Activated CD4-positive, alpha-beta T cell treated with anti-CD3 and anti-CD28 coated beads for 36 hours (primary cell): ENCODE data around the gene PLD1. TPM values are rescaled to one million over a fixed set of nuclear protein-coding genes. Genes with fewer than 3 reads are reported as not detected.

Experiments
- ATAC-seq: fragments of 200-7000 bp; cut with Tn5 transposase; one replicate; pipeline ENCODE4 v1.10.0; 2021; ENCODE audit warnings: mild to moderate bottlenecking, moderate library complexity
- CTCF ChIA-PET: fragments of 350-600 bp; sonication (Branson Sonifier 250); formaldehyde crosslinking; loops from one replicate; lab custom pipeline; 2021; ENCODE audit warnings: antibody characterized with exemption; lab: Charles Lee
- POLR2A ChIA-PET: fragments of 350-600 bp; sonication (Branson Sonifier 250); formaldehyde crosslinking; loops from one replicate; lab custom pipeline; 2021; ENCODE audit warnings: antibody characterized with exemption, inconsistent platforms; lab: Charles Lee
- DNase-seq: peaks from one replicate; pipeline ENCODE4 v3.0.0-alpha.2; 2020
- H3K27ac Mint-ChIP-seq: one replicate; pipeline ENCODE4 v1.8.0; 2021; ENCODE audit warnings: mixed read lengths
- H3K27me3 Mint-ChIP-seq: one replicate; pipeline ENCODE4 v1.8.0; 2021; ENCODE audit warnings: mixed read lengths
- H3K36me3 Mint-ChIP-seq: one replicate; pipeline ENCODE4 v1.8.0; 2021; ENCODE audit warnings: low read depth, mixed read lengths
- H3K4me1 Mint-ChIP-seq: one replicate; pipeline ENCODE4 v1.8.0; 2021; ENCODE audit warnings: mixed read lengths
- H3K4me3 Mint-ChIP-seq: one replicate; pipeline ENCODE4 v1.8.0; 2021; ENCODE audit warnings: mild to moderate bottlenecking, moderate library complexity, mixed read lengths
- H3K9me3 Mint-ChIP-seq: one replicate; pipeline ENCODE4 v1.8.0; 2021; ENCODE audit warnings: low read depth, mixed read lengths
- intact Hi-C, 2 experiments: fragments of 100-400 bp; cut with DNase I in 1 of 2; cut with micrococcal nuclease in 1 of 2; formaldehyde crosslinking; loops; one replicate each; pipeline versions ENCODE4 v1.14.2 to v1.15.1; 2022 to 2024; cut with DNase I, micrococcal nuclease
- total RNA-seq, 2 experiments: library from RNA; stranded (reverse); gene quantifications; one replicate each; pipeline ENCODE4 v1.2.3, GENCODE V29; 2021

Gene PLD1
- total RNA-seq, 2 experiments from 2014 or later: 1.1 to 1.2 TPM

- POLR2A ChIA-PET: no interaction called here
- Mint-ChIP-seq H3K27me3 (peaks cover 7% of the 10 kb centered on the region), H3K36me3 (no peaks in the 10 kb centered on the region), H3K27ac (no peak overlapping the region), H3K4me3 (no peak overlapping the region), H3K4me1 (no peaks in the 10 kb centered on the region), H3K9me3 (no peaks in the 10 kb centered on the region)
- DNase-seq (no peak), ATAC-seq (no peak)
- CTCF ChIA-PET: no interaction called here
- intact Hi-C loops: loop anchor here in 1 of 2 experiments (10.0 kb wide), 1 partner anchor 614 kb away; no protein-coding TSS in a partner anchor
These were observed 31.8 kb downstream of the PLD1 start for GRCh38 chr3:171778493-171778892.

- H3K27ac Mint-ChIP-seq: no peak overlapping the region
- H3K36me3 Mint-ChIP-seq: no peaks in the 10 kb centered on the region
- ChIA-PET POLR2A (no interaction called here), CTCF (no interaction called here)
- H3K9me3 Mint-ChIP-seq: no peaks in the 10 kb centered on the region
- no peak overlapping the region for H3K4me3 Mint-ChIP-seq
- ATAC-seq (no peak), DNase-seq (no peak)
- H3K27me3 Mint-ChIP-seq: peaks cover 7% of the 10 kb centered on the region
- intact Hi-C loops: loop anchor here in 1 of 2 experiments (10.0 kb wide), 1 partner anchor 613 kb away; no protein-coding TSS in a partner anchor
- H3K4me1 Mint-ChIP-seq: no peaks in the 10 kb centered on the region
These were observed 32.7 kb downstream of the PLD1 start for GRCh38 chr3:171777596-171777995.

GRCh38 chr3:171776839-171777583 is 33.3 kb downstream of the PLD1 start:
- DNase-seq: no peak
- no peak overlapping the region for H3K27ac Mint-ChIP-seq
- no peak for ATAC-seq
- no peaks in the 10 kb centered on the region for H3K36me3 Mint-ChIP-seq
- no peaks in the 10 kb centered on the region for H3K9me3 Mint-ChIP-seq
- ChIA-PET POLR2A (no interaction called here), CTCF (interaction anchor here (1.3 kb wide), 1 partner anchor 81 kb away, joined by 3 read pairs; no protein-coding TSS in a partner anchor)
- H3K27me3 Mint-ChIP-seq: peaks cover 7% of the 10 kb centered on the region
- intact Hi-C loops: loop anchor here in 1 of 2 experiments (10.0 kb wide), 1 partner anchor 612 kb away; no protein-coding TSS in a partner anchor
- no peak overlapping the region for H3K4me3 Mint-ChIP-seq
- H3K4me1 Mint-ChIP-seq: no peaks in the 10 kb centered on the region

GRCh38 chr3:171776411-171776810 is 33.9 kb downstream of the PLD1 start:
- CTCF ChIA-PET: interaction anchor here (1.3 kb wide), 1 partner anchor 80 kb away, joined by 3 read pairs; no protein-coding TSS in a partner anchor
- POLR2A ChIA-PET: no interaction called here
- no peaks in the 10 kb centered on the region for H3K36me3 Mint-ChIP-seq
- H3K27me3 Mint-ChIP-seq: peaks cover 8% of the 10 kb centered on the region
- ATAC-seq (no peak), DNase-seq (no peak)
- intact Hi-C loops: loop anchor here in 1 of 2 experiments (10.0 kb wide), 1 partner anchor 612 kb away; no protein-coding TSS in a partner anchor
- H3K9me3 Mint-ChIP-seq: no peaks in the 10 kb centered on the region
- H3K4me3 Mint-ChIP-seq: no peak overlapping the region
- no peak overlapping the region for H3K27ac Mint-ChIP-seq
- no peaks in the 10 kb centered on the region for H3K4me1 Mint-ChIP-seq

GRCh38 chr3:171775943-171776342 is 34.3 kb downstream of the PLD1 start:
- H3K36me3 Mint-ChIP-seq: no peaks in the 10 kb centered on the region
- intact Hi-C loops: loop anchor here in 1 of 2 experiments (10.0 kb wide), 1 partner anchor 611 kb away; no protein-coding TSS in a partner anchor
- H3K4me3 Mint-ChIP-seq: no peak overlapping the region
- POLR2A ChIA-PET: no interaction called here
- ATAC-seq (no peak), DNase-seq (no peak)
- H3K27me3 Mint-ChIP-seq: peaks cover 9% of the 10 kb centered on the region
- H3K9me3 Mint-ChIP-seq: no peaks in the 10 kb centered on the region
- H3K27ac Mint-ChIP-seq: no peak overlapping the region
- no peaks in the 10 kb centered on the region for H3K4me1 Mint-ChIP-seq
- CTCF ChIA-PET: interaction anchor here (0.5 to 1.6 kb wide), 5 partner anchors 11 to 107 kb away, joined by 3 to 5 read pairs (median 3); no protein-coding TSS in a partner anchor

- Mint-ChIP-seq H3K9me3 (no peaks in the 10 kb centered on the region), H3K27ac (no peak overlapping the region), H3K4me3 (no peak overlapping the region), H3K4me1 (no peaks in the 10 kb centered on the region), H3K27me3 (peaks cover 3% of the 10 kb centered on the region), H3K36me3 (no peaks in the 10 kb centered on the region)
- intact Hi-C loops: loop anchor here (5.0 to 10.0 kb wide), 3 partner anchors 568 to 812 kb away; no protein-coding TSS in a partner anchor
- ChIA-PET POLR2A (no interaction called here), CTCF (interaction anchor here (1.6 kb wide), 1 partner anchor 12 kb away, joined by 5 read pairs; no protein-coding TSS in a partner anchor)
- DNase-seq (no peak), ATAC-seq (no peak)
These were observed 35.8 kb downstream of the PLD1 start for GRCh38 chr3:171774521-171774920.

- intact Hi-C loops: loop anchor here (1.0 to 10.0 kb wide), 8 partner anchors 68 to 811 kb away; no protein-coding TSS in a partner anchor
- DNase-seq: peak; percentile 71
These were observed 37.7 kb downstream of the PLD1 start for GRCh38 chr3:171772427-171773056.

GRCh38 chr3:171770689-171771620 is 39.3 kb downstream of the PLD1 start:
- H3K4me1 Mint-ChIP-seq: no peaks in the 10 kb centered on the region
- DNase-seq (no peak), ATAC-seq (no peak)
- ChIA-PET CTCF (interaction anchor here (0.7 to 3.2 kb wide), 17 partner anchors 8 to 1445 kb away, joined by 3 to 55 read pairs (median 8); no protein-coding TSS in a partner anchor), POLR2A (no interaction called here)
- H3K9me3 Mint-ChIP-seq: no peaks in the 10 kb centered on the region
- H3K27me3 Mint-ChIP-seq: peaks cover 5% of the 10 kb centered on the region
- intact Hi-C loops: loop anchor here (5.0 to 10.0 kb wide), 3 partner anchors 571 to 809 kb away; no protein-coding TSS in a partner anchor
- H3K4me3 Mint-ChIP-seq: no peak overlapping the region
- H3K27ac Mint-ChIP-seq: no peak overlapping the region
- no peaks in the 10 kb centered on the region for H3K36me3 Mint-ChIP-seq

More at GRCh38 chr3:171772427-171773056, 37.7 kb downstream of the PLD1 start:
- Mint-ChIP-seq H3K4me1 (no peaks in the 10 kb centered on the region), H3K9me3 (no peaks in the 10 kb centered on the region), H3K36me3 (no peaks in the 10 kb centered on the region), H3K4me3 (no peak overlapping the region), H3K27ac (no peak overlapping the region), H3K27me3 (peaks cover 5% of the 10 kb centered on the region)
- ChIA-PET POLR2A (no interaction called here), CTCF (interaction anchor here (0.6 to 3.2 kb wide), 44 partner anchors 8 to 811 kb away, joined by 3 to 55 read pairs (median 4); no protein-coding TSS in a partner anchor)
- ATAC-seq: peak; percentile 47

- no peak overlapping the region for H3K4me3 Mint-ChIP-seq
- ATAC-seq (no peak), DNase-seq (no peak)
- CTCF ChIA-PET: interaction anchor here (0.9 to 1.3 kb wide), 2 partner anchors 11 to 808 kb away, joined by 4 to 5 read pairs; no protein-coding TSS in a partner anchor
- H3K27me3 Mint-ChIP-seq: peaks cover 5% of the 10 kb centered on the region
- H3K36me3 Mint-ChIP-seq: no peaks in the 10 kb centered on the region
- H3K27ac Mint-ChIP-seq: no peak overlapping the region
- intact Hi-C loops: no loop called here
- H3K9me3 Mint-ChIP-seq: no peaks in the 10 kb centered on the region
- POLR2A ChIA-PET: no interaction called here
- H3K4me1 Mint-ChIP-seq: no peaks in the 10 kb centered on the region
These were observed 40.8 kb downstream of the PLD1 start for GRCh38 chr3:171769461-171769860.

GRCh38 chr3:171768986-171769385 is 41.3 kb downstream of the PLD1 start:
- ChIA-PET POLR2A (no interaction called here), CTCF (interaction anchor here (0.9 to 1.3 kb wide), 2 partner anchors 11 to 807 kb away, joined by 4 to 5 read pairs; no protein-coding TSS in a partner anchor)
- intact Hi-C loops: no loop called here
- Mint-ChIP-seq H3K27me3 (peaks cover 5% of the 10 kb centered on the region), H3K4me1 (no peaks in the 10 kb centered on the region), H3K4me3 (no peak overlapping the region), H3K27ac (no peak overlapping the region), H3K36me3 (no peaks in the 10 kb centered on the region), H3K9me3 (no peaks in the 10 kb centered on the region)
- ATAC-seq (no peak), DNase-seq (no peak)
